ENCODE results near the gene MYO19. TPM values are rescaled to one million over a fixed set of nuclear protein-coding genes. Genes with fewer than 3 reads are reported as not detected.

The MYO19 gene
- total RNA-seq, 1 donor from 2014 or later: 72.4 TPM

DNA sequence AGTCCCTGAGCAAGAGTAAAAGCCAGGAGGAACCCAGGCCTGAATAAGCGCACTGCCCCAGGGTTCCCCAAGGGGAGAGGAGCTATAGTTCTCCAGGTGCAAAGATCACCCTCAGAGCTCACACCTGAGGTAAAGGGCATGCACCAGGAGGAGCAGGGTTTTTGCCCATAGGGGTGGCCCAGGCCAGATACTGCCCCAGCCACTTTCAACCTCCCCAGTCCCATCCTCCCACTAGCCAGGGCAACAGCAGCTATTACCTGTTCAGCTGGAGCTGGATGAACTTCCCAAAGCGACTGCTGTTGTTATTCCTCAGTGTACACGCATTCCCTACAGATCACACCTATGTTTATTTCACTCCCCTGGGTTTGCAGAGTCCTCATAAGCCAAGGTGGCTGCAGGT, 19.8 kb downstream of the MYO19 start:
- peaks cover 7% of the 10 kb centered on the region for H3K36me3 Mint-ChIP-seq
- Histone ChIP-seq H2AFZ (replicated peaks) (no peak overlapping the region), H3K27ac (no peak overlapping the region), H4K20me1 (ENCODE audit: low read depth) (no peaks in the 10 kb centered on the region), H3K79me2 (ENCODE audit: low read depth) (no peaks in the 10 kb centered on the region), H3K9ac (no peak overlapping the region), H3K36me3 (no peaks in the 10 kb centered on the region), H3K4me2 (no peak overlapping the region), H3K4me3 (no peak overlapping the region), H3K27me3 (no peaks in the 10 kb centered on the region), H3K4me1 (no peaks in the 10 kb centered on the region), H3F3A (ENCODE audit: low read depth) (no peaks in the 10 kb centered on the region), H3K9me3 (ENCODE audit: low read depth) (no peaks in the 10 kb centered on the region)
- DNase-seq (ENCODE audit: low spot score): no peak
- H3K4me3 Mint-ChIP-seq: no peak overlapping the region
- no peaks in the 10 kb centered on the region for H3K9me3 Mint-ChIP-seq
- H3K4me1 Mint-ChIP-seq: no peaks in the 10 kb centered on the region
- peak overlapping the region; percentile 43 for H3K27ac Mint-ChIP-seq
- no peak for TF ChIP-seq EZH2 (IDR thresholded peaks at IDR 0.05)
- no peak for TF ChIP-seq EZH2phosphoT487 (IDR thresholded peaks at IDR 0.05)
- TF ChIP-seq, protein P1, sequence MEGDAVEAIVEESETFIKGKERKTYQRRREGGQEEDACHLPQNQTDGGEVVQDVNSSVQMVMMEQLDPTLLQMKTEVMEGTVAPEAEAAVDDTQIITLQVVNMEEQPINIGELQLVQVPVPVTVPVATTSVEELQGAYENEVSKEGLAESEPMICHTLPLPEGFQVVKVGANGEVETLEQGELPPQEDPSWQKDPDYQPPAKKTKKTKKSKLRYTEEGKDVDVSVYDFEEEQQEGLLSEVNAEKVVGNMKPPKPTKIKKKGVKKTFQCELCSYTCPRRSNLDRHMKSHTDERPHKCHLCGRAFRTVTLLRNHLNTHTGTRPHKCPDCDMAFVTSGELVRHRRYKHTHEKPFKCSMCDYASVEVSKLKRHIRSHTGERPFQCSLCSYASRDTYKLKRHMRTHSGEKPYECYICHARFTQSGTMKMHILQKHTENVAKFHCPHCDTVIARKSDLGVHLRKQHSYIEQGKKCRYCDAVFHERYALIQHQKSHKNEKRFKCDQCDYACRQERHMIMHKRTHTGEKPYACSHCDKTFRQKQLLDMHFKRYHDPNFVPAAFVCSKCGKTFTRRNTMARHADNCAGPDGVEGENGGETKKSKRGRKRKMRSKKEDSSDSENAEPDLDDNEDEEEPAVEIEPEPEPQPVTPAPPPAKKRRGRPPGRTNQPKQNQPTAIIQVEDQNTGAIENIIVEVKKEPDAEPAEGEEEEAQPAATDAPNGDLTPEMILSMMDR (IDR thresholded peaks at IDR 0.05): no peak
- H3K27me3 Mint-ChIP-seq (ENCODE audit: insufficient read depth, low read depth): no peaks in the 10 kb centered on the region

DNA sequence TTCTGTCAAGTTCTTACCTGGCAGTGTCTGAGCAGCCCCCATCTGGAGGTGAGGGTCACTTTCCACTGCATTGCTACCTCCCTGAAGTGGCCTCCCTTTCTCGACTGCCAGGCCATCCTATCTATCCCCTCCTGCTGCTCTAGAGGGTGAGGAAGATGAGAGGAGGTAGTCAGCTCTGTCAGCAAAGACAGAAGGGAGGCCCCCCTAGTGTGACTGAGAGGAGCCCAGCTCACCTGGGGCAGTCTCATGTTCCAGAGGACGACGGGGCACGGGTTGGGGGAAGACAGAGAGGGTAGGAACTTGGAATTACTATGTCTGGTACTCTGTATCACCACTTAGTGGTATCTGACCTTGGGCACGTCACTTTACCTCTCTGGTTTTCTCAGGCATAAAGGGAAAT, 22.0 kb downstream of the MYO19 start:
- no peaks in the 10 kb centered on the region for H3K9me3 Mint-ChIP-seq
- Histone ChIP-seq H3K4me3 (no peak overlapping the region), H2AFZ (replicated peaks) (no peak overlapping the region), H3K79me2 (ENCODE audit: low read depth) (no peaks in the 10 kb centered on the region), H3K4me1 (no peaks in the 10 kb centered on the region), H3K9ac (no peak overlapping the region), H4K20me1 (ENCODE audit: low read depth) (no peaks in the 10 kb centered on the region), H3K9me3 (ENCODE audit: low read depth) (no peaks in the 10 kb centered on the region), H3F3A (ENCODE audit: low read depth) (no peaks in the 10 kb centered on the region), H3K36me3 (no peaks in the 10 kb centered on the region), H3K27me3 (no peaks in the 10 kb centered on the region), H3K27ac (no peak overlapping the region), H3K4me2 (no peak overlapping the region)
- no peak for DNase-seq (ENCODE audit: low spot score)
- no peak overlapping the region for H3K4me3 Mint-ChIP-seq
- H3K36me3 Mint-ChIP-seq: peaks cover 12% of the 10 kb centered on the region
- H3K27ac Mint-ChIP-seq: no peak overlapping the region
- H3K4me1 Mint-ChIP-seq: no peaks in the 10 kb centered on the region
- H3K27me3 Mint-ChIP-seq (ENCODE audit: insufficient read depth, low read depth): peaks cover 2% of the 10 kb centered on the region
- TF ChIP-seq EZH2phosphoT487 (IDR thresholded peaks at IDR 0.05): no peak
- TF ChIP-seq, protein P1 (IDR thresholded peaks at IDR 0.05): no peak
- TF ChIP-seq EZH2 (IDR thresholded peaks at IDR 0.05): no peak

DNA sequence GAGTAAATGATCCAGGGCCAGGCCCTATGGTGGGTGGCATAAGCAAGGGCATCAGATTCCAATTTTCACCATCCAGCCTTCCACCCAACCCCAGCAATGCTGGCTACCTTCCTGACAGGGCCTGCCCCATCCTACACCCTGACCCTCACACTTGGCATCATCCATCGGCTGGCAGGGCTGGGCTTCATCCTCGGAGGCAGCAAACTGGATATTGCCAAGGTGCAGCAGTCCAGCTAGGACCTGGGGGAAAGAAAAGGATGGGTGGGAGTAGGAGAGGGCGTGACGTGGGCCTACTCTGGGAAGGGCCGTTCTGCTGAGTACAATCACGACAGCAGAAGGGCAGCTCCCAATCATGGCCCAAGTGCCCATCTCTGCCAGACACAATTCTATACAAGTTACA, 23.5 kb downstream of the MYO19 start:
- Mint-ChIP-seq H3K27me3 (ENCODE audit: insufficient read depth, low read depth) (peaks cover 2% of the 10 kb centered on the region), H3K27ac (no peak overlapping the region), H3K4me3 (no peak overlapping the region), H3K9me3 (no peaks in the 10 kb centered on the region), H3K36me3 (peaks cover 17% of the 10 kb centered on the region), H3K4me1 (no peaks in the 10 kb centered on the region)
- Histone ChIP-seq H4K20me1 (ENCODE audit: low read depth) (no peaks in the 10 kb centered on the region), H3K79me2 (ENCODE audit: low read depth) (no peaks in the 10 kb centered on the region), H3K4me1 (no peaks in the 10 kb centered on the region), H3K4me3 (no peak overlapping the region), H3F3A (ENCODE audit: low read depth) (no peaks in the 10 kb centered on the region), H3K9ac (no peak overlapping the region), H2AFZ (replicated peaks) (no peak overlapping the region), H3K9me3 (ENCODE audit: low read depth) (no peaks in the 10 kb centered on the region), H3K4me2 (no peak overlapping the region), H3K27ac (no peak overlapping the region), H3K36me3 (no peaks in the 10 kb centered on the region), H3K27me3 (no peaks in the 10 kb centered on the region)
- TF ChIP-seq EZH2phosphoT487 (IDR thresholded peaks at IDR 0.05) (no peak), EZH2 (IDR thresholded peaks at IDR 0.05) (no peak)
- TF ChIP-seq, protein P1 (IDR thresholded peaks at IDR 0.05): no peak
- no peak for DNase-seq (ENCODE audit: low spot score)
